Measurements from ENCODE around the gene ELMOD1.

The ELMOD1 gene

DNA sequence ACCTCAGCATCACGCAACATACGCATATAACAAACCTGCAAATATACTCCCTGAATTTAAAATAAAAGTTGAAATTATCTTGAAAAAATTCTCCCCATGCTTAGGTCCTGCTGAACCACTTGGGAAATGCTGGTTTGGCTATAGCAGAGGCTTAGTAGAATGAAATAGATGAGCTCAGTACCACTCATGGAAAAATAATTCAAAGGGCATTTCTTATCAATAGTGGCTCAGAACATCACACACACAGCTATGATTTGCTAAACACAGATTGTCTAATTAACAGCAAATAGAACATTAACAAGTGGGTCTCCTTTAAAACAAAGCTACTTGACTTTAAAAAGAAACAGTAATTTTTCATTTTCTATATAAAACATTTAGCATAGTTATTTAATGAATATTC is 21.5 kb downstream of the ELMOD1 start:
- H3K4me1 ChIP-seq (ENCODE audit: insufficient read depth, low read length) = no peaks in the 10 kb centered on the region

DNA sequence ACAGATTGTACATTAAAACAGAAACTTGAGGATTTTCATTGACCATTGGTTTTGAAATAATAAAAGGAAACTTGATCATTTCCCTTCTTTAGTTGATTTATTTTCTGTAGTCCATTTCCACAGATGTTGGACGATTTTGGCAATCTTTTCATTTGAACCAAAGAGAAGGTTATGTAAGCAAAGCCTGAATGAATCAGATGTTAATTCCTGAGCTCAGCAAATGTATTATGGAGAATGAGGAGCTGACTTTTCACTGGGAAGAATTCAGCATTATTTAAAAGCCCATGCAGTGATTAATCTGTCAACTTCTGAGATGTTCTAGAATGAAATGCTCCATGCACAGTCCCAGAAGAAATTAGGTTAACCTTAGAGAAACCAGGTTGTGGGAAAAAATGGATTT is 29.0 kb downstream of the ELMOD1 start:
- Histone ChIP-seq H3K27me3 (ENCODE audit: control insufficient read depth in 1 of 2, insufficient read depth in 2 of 2, low read length in 2 of 2) (no peaks in the 10 kb centered on the region), H3K9ac (ENCODE audit: low read length) (no peak overlapping the region), H3K9me3 (ENCODE audit: low read length) (no peaks in the 10 kb centered on the region), H3K36me3 (ENCODE audit: insufficient read depth, low read length) (no peaks in the 10 kb centered on the region), H3K27ac (ENCODE audit: low read depth, low read length) (no peak overlapping the region), H3K4me3 (ENCODE audit: low read depth in 1 of 2, low read length in 2 of 2) (no peak overlapping the region), H3K4me1 (ENCODE audit: insufficient read depth, low read length) (no peaks in the 10 kb centered on the region)

More for the DNA sequence above, 21.5 kb downstream of the ELMOD1 start:
- Histone ChIP-seq H3K36me3 (ENCODE audit: insufficient read depth, low read length) (no peaks in the 10 kb centered on the region), H3K4me3 (ENCODE audit: low read depth in 1 of 2, low read length in 2 of 2) (no peak overlapping the region), H3K27ac (ENCODE audit: low read depth, low read length) (no peak overlapping the region), H3K27me3 (ENCODE audit: control insufficient read depth in 1 of 2, insufficient read depth in 2 of 2, low read length in 2 of 2) (no peaks in the 10 kb centered on the region), H3K9ac (ENCODE audit: low read length) (no peak overlapping the region), H3K9me3 (ENCODE audit: low read length) (no peaks in the 10 kb centered on the region)

DNA sequence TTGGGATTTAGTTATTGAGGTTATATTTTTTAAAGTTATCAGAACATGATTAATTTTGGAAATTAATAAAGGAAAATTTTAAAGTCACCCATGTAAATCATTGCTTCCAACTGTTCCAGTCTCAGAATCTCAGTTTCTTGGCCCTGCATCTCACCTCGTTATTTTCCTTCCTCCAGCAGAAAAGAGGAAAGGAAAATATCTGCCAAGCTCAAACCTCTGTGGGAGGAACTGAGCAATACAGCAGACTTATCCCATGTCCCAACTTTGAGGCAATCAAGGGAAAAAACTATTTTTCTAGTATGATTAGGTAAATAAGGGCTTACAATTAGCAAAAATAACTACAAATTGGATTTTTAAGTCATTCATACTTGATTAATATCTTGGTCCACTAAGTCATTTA is 30.1 kb downstream of the ELMOD1 start:
- H3K36me3 ChIP-seq (ENCODE audit: insufficient read depth, low read length) = no peaks in the 10 kb centered on the region
- no peaks in the 10 kb centered on the region for H3K27me3 ChIP-seq (ENCODE audit: control insufficient read depth in 1 of 2, insufficient read depth in 2 of 2, low read length in 2 of 2)
- no peak overlapping the region for H3K9ac ChIP-seq (ENCODE audit: low read length)
- no peaks in the 10 kb centered on the region for H3K9me3 ChIP-seq (ENCODE audit: low read length)
- no peak overlapping the region for H3K27ac ChIP-seq (ENCODE audit: low read depth, low read length)
- no peaks in the 10 kb centered on the region for H3K4me1 ChIP-seq (ENCODE audit: insufficient read depth, low read length)
- H3K4me3 ChIP-seq (ENCODE audit: low read depth in 1 of 2, low read length in 2 of 2) = no peak overlapping the region

- Histone ChIP-seq H3K27me3 (ENCODE audit: control insufficient read depth in 1 of 2, insufficient read depth in 2 of 2, low read length in 2 of 2) (no peaks in the 10 kb centered on the region), H3K9me3 (ENCODE audit: low read length) (no peaks in the 10 kb centered on the region)
Observed at GRCh38 chr11:107623183-107623582, 32.2 kb downstream of the ELMOD1 start.

GRCh38 chr11:107624983-107625684 is 34.2 kb downstream of the ELMOD1 start:
- H3K27me3 ChIP-seq (ENCODE audit: control insufficient read depth in 1 of 2, insufficient read depth in 2 of 2, low read length in 2 of 2) = no peaks in the 10 kb centered on the region
- H3K9ac ChIP-seq (ENCODE audit: low read length) = no peak overlapping the region
- no peak overlapping the region for H3K4me3 ChIP-seq (ENCODE audit: low read depth in 1 of 2, low read length in 2 of 2)
- H3K36me3 ChIP-seq (ENCODE audit: insufficient read depth, low read length) = no peaks in the 10 kb centered on the region
- no peaks in the 10 kb centered on the region for H3K4me1 ChIP-seq (ENCODE audit: insufficient read depth, low read length)
- H3K27ac ChIP-seq (ENCODE audit: low read depth, low read length) = no peak overlapping the region
- H3K9me3 ChIP-seq (ENCODE audit: low read length) = no peaks in the 10 kb centered on the region

More at GRCh38 chr11:107623183-107623582, 32.2 kb downstream of the ELMOD1 start:
- Histone ChIP-seq H3K4me1 (ENCODE audit: insufficient read depth, low read length) (no peaks in the 10 kb centered on the region), H3K36me3 (ENCODE audit: insufficient read depth, low read length) (no peaks in the 10 kb centered on the region), H3K9ac (ENCODE audit: low read length) (no peak overlapping the region), H3K27ac (ENCODE audit: low read depth, low read length) (no peak overlapping the region), H3K4me3 (ENCODE audit: low read depth in 1 of 2, low read length in 2 of 2) (no peak overlapping the region)

GRCh38 chr11:107625685-107625989 is 34.7 kb downstream of the ELMOD1 start:
- H3K9ac ChIP-seq (ENCODE audit: low read length) = no peak overlapping the region

DNA sequence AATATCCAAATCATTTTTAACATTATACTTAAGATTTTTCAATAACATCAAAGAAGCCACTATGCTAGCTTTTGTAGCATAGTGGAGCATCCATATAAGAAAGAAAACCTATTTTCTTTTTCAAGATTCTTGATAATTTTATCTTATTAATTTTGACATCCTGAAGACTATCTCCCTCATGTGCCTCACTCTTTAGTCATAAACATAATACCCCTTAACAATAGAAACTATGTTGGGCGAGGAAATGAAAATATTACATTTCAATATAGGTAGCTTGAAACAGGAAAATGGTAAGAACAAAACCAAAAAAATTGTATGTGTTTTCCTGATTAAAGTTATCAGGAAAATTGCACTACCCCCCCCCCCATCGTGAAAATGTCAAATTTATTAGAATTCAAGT is 40.1 kb downstream of the ELMOD1 start:
- no peaks in the 10 kb centered on the region for H3K9me3 ChIP-seq (ENCODE audit: low read length)
- no peak overlapping the region for H3K9ac ChIP-seq (ENCODE audit: low read length)
- H3K27ac ChIP-seq (ENCODE audit: low read depth, low read length) = no peak overlapping the region
- H3K27me3 ChIP-seq (ENCODE audit: control insufficient read depth in 1 of 2, insufficient read depth in 2 of 2, low read length in 2 of 2) = no peaks in the 10 kb centered on the region
- H3K4me1 ChIP-seq (ENCODE audit: insufficient read depth, low read length) = no peaks in the 10 kb centered on the region
- H3K36me3 ChIP-seq (ENCODE audit: insufficient read depth, low read length) = no peaks in the 10 kb centered on the region
- H3K4me3 ChIP-seq (ENCODE audit: low read depth in 1 of 2, low read length in 2 of 2) = no peak overlapping the region

More at GRCh38 chr11:107625685-107625989, 34.7 kb downstream of the ELMOD1 start:
- no peaks in the 10 kb centered on the region for H3K9me3 ChIP-seq (ENCODE audit: low read length)
- H3K36me3 ChIP-seq (ENCODE audit: insufficient read depth, low read length) = no peaks in the 10 kb centered on the region
- no peaks in the 10 kb centered on the region for H3K27me3 ChIP-seq (ENCODE audit: control insufficient read depth in 1 of 2, insufficient read depth in 2 of 2, low read length in 2 of 2)
- H3K27ac ChIP-seq (ENCODE audit: low read depth, low read length) = no peak overlapping the region
- H3K4me1 ChIP-seq (ENCODE audit: insufficient read depth, low read length) = no peaks in the 10 kb centered on the region
- no peak overlapping the region for H3K4me3 ChIP-seq (ENCODE audit: low read depth in 1 of 2, low read length in 2 of 2)

GRCh38 chr11:107631931-107632330 is 41.0 kb downstream of the ELMOD1 start:
- Histone ChIP-seq H3K4me3 (ENCODE audit: low read depth in 1 of 2, low read length in 2 of 2) (no peak overlapping the region), H3K36me3 (ENCODE audit: insufficient read depth, low read length) (no peaks in the 10 kb centered on the region), H3K9ac (ENCODE audit: low read length) (no peak overlapping the region), H3K4me1 (ENCODE audit: insufficient read depth, low read length) (no peaks in the 10 kb centered on the region), H3K27me3 (ENCODE audit: control insufficient read depth in 1 of 2, insufficient read depth in 2 of 2, low read length in 2 of 2) (no peaks in the 10 kb centered on the region), H3K27ac (ENCODE audit: low read depth, low read length) (no peak overlapping the region), H3K9me3 (ENCODE audit: low read length) (no peaks in the 10 kb centered on the region)

DNA sequence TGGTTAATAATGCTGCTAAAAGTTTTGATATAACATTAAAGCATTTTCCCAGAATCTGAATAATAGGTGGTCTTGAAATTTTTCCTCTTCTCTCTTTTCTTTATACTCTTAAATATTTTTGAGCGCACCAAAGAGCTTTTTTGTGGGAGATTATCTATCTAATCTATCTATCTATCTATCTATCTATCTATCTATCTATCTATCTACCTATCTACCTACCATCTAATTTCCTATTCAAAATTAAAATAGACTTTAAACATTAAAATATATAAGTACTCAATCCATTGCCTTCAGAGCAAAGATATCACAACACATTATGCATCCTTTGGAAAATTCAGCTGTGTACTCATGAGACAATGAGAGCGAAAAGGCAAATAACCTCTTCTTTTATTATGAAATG is 55.8 kb downstream of the ELMOD1 start:
- Histone ChIP-seq H3K9ac (ENCODE audit: low read length) (no peak overlapping the region), H3K27ac (ENCODE audit: low read depth, low read length) (no peak overlapping the region), H3K27me3 (ENCODE audit: control insufficient read depth in 1 of 2, insufficient read depth in 2 of 2, low read length in 2 of 2) (no peaks in the 10 kb centered on the region), H3K4me3 (ENCODE audit: low read depth in 1 of 2, low read length in 2 of 2) (no peak overlapping the region), H3K9me3 (ENCODE audit: low read length) (no peaks in the 10 kb centered on the region), H3K4me1 (ENCODE audit: insufficient read depth, low read length) (no peaks in the 10 kb centered on the region), H3K36me3 (ENCODE audit: insufficient read depth, low read length) (no peaks in the 10 kb centered on the region)

GRCh38 chr11:107648242-107648641 is 57.3 kb downstream of the ELMOD1 start:
- Histone ChIP-seq H3K4me1 (ENCODE audit: insufficient read depth, low read length) (no peaks in the 10 kb centered on the region), H3K9ac (ENCODE audit: low read length) (no peak overlapping the region), H3K27ac (ENCODE audit: low read depth, low read length) (no peak overlapping the region), H3K27me3 (ENCODE audit: control insufficient read depth in 1 of 2, insufficient read depth in 2 of 2, low read length in 2 of 2) (no peaks in the 10 kb centered on the region), H3K9me3 (ENCODE audit: low read length) (no peaks in the 10 kb centered on the region), H3K4me3 (ENCODE audit: low read depth in 1 of 2, low read length in 2 of 2) (no peak overlapping the region), H3K36me3 (ENCODE audit: insufficient read depth, low read length) (no peaks in the 10 kb centered on the region)

GRCh38 chr11:107651672-107652071 is 60.7 kb downstream of the ELMOD1 start:
- Histone ChIP-seq H3K4me1 (ENCODE audit: insufficient read depth, low read length) (no peaks in the 10 kb centered on the region), H3K9ac (ENCODE audit: low read length) (no peak overlapping the region), H3K9me3 (ENCODE audit: low read length) (no peaks in the 10 kb centered on the region), H3K36me3 (ENCODE audit: insufficient read depth, low read length) (no peaks in the 10 kb centered on the region), H3K4me3 (ENCODE audit: low read depth in 1 of 2, low read length in 2 of 2) (no peak overlapping the region), H3K27me3 (ENCODE audit: control insufficient read depth in 1 of 2, insufficient read depth in 2 of 2, low read length in 2 of 2) (no peaks in the 10 kb centered on the region), H3K27ac (ENCODE audit: low read depth, low read length) (no peak overlapping the region)

GRCh38 chr11:107653076-107653475 is 62.1 kb downstream of the ELMOD1 start:
- no peak overlapping the region for H3K4me3 ChIP-seq (ENCODE audit: low read depth in 1 of 2, low read length in 2 of 2)
- H3K27ac ChIP-seq (ENCODE audit: low read depth, low read length) = no peak overlapping the region
- H3K36me3 ChIP-seq (ENCODE audit: insufficient read depth, low read length) = no peaks in the 10 kb centered on the region
- no peaks in the 10 kb centered on the region for H3K4me1 ChIP-seq (ENCODE audit: insufficient read depth, low read length)
- H3K9me3 ChIP-seq (ENCODE audit: low read length) = no peaks in the 10 kb centered on the region
- no peaks in the 10 kb centered on the region for H3K27me3 ChIP-seq (ENCODE audit: control insufficient read depth in 1 of 2, insufficient read depth in 2 of 2, low read length in 2 of 2)
- no peak overlapping the region for H3K9ac ChIP-seq (ENCODE audit: low read length)

Data from muscle layer of colon (tissue), 2 donors.